Measurements from ENCODE around the gene SLC26A11.

GRCh38 chr17:80190716-80191115 lies 29.5 kb upstream of the SLC26A11 start:
- TF ChIP-seq CTCF (IDR thresholded peaks at IDR 0.05; ENCODE audit: low read depth, low read length, poor library complexity, severe bottlenecking) (no peak), EZH2phosphoT487 (IDR thresholded peaks at IDR 0.05; ENCODE audit: borderline replicate concordance, low read length) (no peak)

All from DOHH2 (cell line).